DOHH2 (cell line): ENCODE data around the gene KRT33A.

Experiments
- H3F3A ChIP-seq: fragments of 200-600 bp; sonication (generic), shearing (Covaris generic); 2 replicates; pipeline ENCODE4 v1.6.0; 2016; ENCODE audit warnings: antibody characterized with exemption, mild to moderate bottlenecking; ENCODE audit not compliant: control insufficient read depth, insufficient read depth
- H3K27ac ChIP-seq: fragments of 200-600 bp; sonication (generic); 2 replicates; pipeline ENCODE4 v1.5.1; 2014; ENCODE audit warnings: low read depth, mild to moderate bottlenecking, low read length, moderate library complexity
- H3K27me3 ChIP-seq: fragments of 200-600 bp; sonication (generic); 2 replicates; pipeline ENCODE4 v1.6.1; 2014; ENCODE audit warnings: mild to moderate bottlenecking, low read length, mixed read lengths; ENCODE audit not compliant: control insufficient read depth
- H3K36me3 ChIP-seq: fragments of 200-600 bp; sonication (generic); 2 replicates; pipeline ENCODE4 v1.6.1; 2014; ENCODE audit warnings: mild to moderate bottlenecking, low read length, moderate library complexity, mixed read lengths; ENCODE audit not compliant: control insufficient read depth
- H3K4me1 ChIP-seq: fragments of 200-600 bp; sonication (generic); 2 replicates; pipeline ENCODE4 v1.6.1; 2014; ENCODE audit warnings: mild to moderate bottlenecking, low read length, mixed read lengths; ENCODE audit not compliant: control insufficient read depth
- H3K4me2 ChIP-seq: fragments of 200-600 bp; sonication (generic); 2 replicates; pipeline ENCODE4 v1.6.0; 2014; ENCODE audit warnings: mild to moderate bottlenecking, low read length, moderate library complexity
- H3K4me3 ChIP-seq: fragments of 200-600 bp; sonication (generic); 2 replicates; pipeline ENCODE4 v1.5.1; 2014; ENCODE audit warnings: mild to moderate bottlenecking, low read length, mixed read lengths
- H3K79me2 ChIP-seq: fragments of 200-600 bp; sonication (generic); 2 replicates; pipeline ENCODE4 v1.6.1; 2014; ENCODE audit warnings: mild to moderate bottlenecking, low read length, mixed read lengths; ENCODE audit not compliant: control insufficient read depth
- H3K9me2 ChIP-seq: fragments of 200-600 bp; sonication (generic); replicated peaks from 2 replicates; pipeline ENCODE4 v1.6.1; 2014; ENCODE audit warnings: mild to moderate bottlenecking, low read length, mixed read lengths; ENCODE audit not compliant: control insufficient read depth
- H3K9me3 ChIP-seq: fragments of 200-600 bp; sonication (generic); 2 replicates; pipeline ENCODE4 v1.6.1; 2014; ENCODE audit warnings: antibody characterized with exemption, low read length, mixed read lengths; ENCODE audit not compliant: control insufficient read depth, insufficient read depth
- H4K20me1 ChIP-seq: fragments of 200-600 bp; sonication (generic); 2 replicates; pipeline ENCODE4 v1.6.0; 2014; ENCODE audit warnings: low read depth, mild to moderate bottlenecking, antibody characterized with exemption, low read length, moderate library complexity; ENCODE audit not compliant: control insufficient read depth, insufficient read depth
- CTCF ChIP-seq: fragments of 200-600 bp; sonication (generic); IDR thresholded peaks from one replicate; pipeline ENCODE4 v1.5.1; 2014; ENCODE audit warnings: antibody characterized with exemption, mild to moderate bottlenecking, low read depth, low read length; ENCODE audit not compliant: poor library complexity, severe bottlenecking
- EZH2phosphoT487 ChIP-seq: fragments of 200-600 bp; sonication (generic); IDR thresholded peaks from 2 replicates; pipeline ENCODE4 v1.6.1; 2017; ENCODE audit warnings: borderline replicate concordance, mild to moderate bottlenecking, antibody characterized with exemption, low read length, moderate library complexity, mixed read lengths

KRT33A gene

GRCh38 chr17:41333836-41334235 is 16.8 kb downstream of the KRT33A start:
- Histone ChIP-seq H3K27me3 (no peaks in the 10 kb centered on the region), H3K79me2 (no peaks in the 10 kb centered on the region), H3K4me3 (no peak overlapping the region), H3K27ac (no peak overlapping the region), H3K9me3 (no peaks in the 10 kb centered on the region), H3K4me1 (peaks cover 7% of the 10 kb centered on the region), H3K36me3 (no peaks in the 10 kb centered on the region), H3K9me2 (no peaks in the 10 kb centered on the region), H4K20me1 (no peaks in the 10 kb centered on the region), H3K4me2 (no peak overlapping the region), H3F3A (no peaks in the 10 kb centered on the region)
- TF ChIP-seq EZH2phosphoT487 (no peak), CTCF (no peak)

DNA sequence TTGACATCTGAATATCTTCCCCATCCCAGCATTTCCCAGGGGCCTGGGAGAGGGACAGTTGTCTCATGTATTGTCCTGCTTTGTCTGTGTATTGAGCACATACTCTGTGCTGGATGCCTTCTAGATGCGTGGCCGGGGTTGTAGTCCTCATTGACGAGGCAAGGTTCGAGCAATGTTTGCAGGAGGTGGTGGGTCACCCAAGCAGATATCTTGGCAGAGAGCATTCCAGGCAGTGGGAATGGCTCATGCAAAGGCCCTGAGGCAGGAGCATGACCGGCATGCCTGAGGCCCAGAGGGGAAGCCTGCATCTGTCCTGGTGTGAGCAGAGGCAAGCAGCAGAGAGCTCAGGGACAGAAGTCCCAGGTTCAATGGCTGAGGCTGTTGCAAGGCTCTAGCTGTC is 17.5 kb downstream of the KRT33A start:
- Histone ChIP-seq H3F3A (no peaks in the 10 kb centered on the region), H4K20me1 (no peaks in the 10 kb centered on the region), H3K4me1 (peaks cover 7% of the 10 kb centered on the region), H3K4me2 (no peak overlapping the region), H3K36me3 (no peaks in the 10 kb centered on the region), H3K4me3 (no peak overlapping the region), H3K27ac (no peak overlapping the region), H3K27me3 (no peaks in the 10 kb centered on the region), H3K9me3 (no peaks in the 10 kb centered on the region), H3K79me2 (no peaks in the 10 kb centered on the region), H3K9me2 (no peaks in the 10 kb centered on the region)
- TF ChIP-seq CTCF (no peak), EZH2phosphoT487 (no peak)

DNA sequence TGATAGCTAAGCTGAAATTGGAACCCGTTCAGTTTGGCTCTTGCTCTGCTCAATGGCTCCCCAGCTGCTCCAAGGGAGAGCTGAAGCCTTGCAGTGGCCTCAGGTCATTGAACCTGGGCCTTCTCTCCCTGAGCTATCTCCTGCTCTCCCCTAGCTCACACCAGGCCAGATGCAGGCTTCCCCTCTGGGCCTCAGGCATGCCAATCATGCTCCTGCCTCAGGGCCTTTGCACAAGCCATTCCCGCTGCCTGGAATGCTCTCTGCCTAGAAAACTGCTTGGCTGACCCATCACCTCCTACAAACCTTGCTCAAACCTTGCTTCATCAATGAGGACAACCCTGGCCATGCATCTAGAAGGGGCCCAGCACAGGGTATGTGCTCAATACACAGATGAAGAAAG is 18.4 kb downstream of the KRT33A start:
- no peaks in the 10 kb centered on the region for H4K20me1 ChIP-seq

More for the DNA sequence above, 18.4 kb downstream of the KRT33A start:
- no peak overlapping the region for H3K4me2 ChIP-seq
- no peaks in the 10 kb centered on the region for H3K79me2 ChIP-seq
- H3F3A ChIP-seq: no peaks in the 10 kb centered on the region
- H3K27me3 ChIP-seq: no peaks in the 10 kb centered on the region
- no peaks in the 10 kb centered on the region for H3K9me2 ChIP-seq
- TF ChIP-seq CTCF: no peak
- no peak for TF ChIP-seq EZH2phosphoT487
- peaks cover 7% of the 10 kb centered on the region for H3K4me1 ChIP-seq
- H3K27ac ChIP-seq: no peak overlapping the region
- no peaks in the 10 kb centered on the region for H3K36me3 ChIP-seq
- H3K9me3 ChIP-seq: no peaks in the 10 kb centered on the region
- no peak overlapping the region for H3K4me3 ChIP-seq
